PC-9 (cell line): ENCODE data around the gene SGPP1. TPM values are rescaled to one million over a fixed set of nuclear protein-coding genes. Genes with fewer than 3 reads are reported as not detected.
A peak's percentile ranks its signal among the peaks of the same experiment; 100 is the strongest.

Experiments used
- BruUV-seq: library from RNA; stranded (reverse); fragments of 400-500 nt; replicated peaks from 2 replicates; lab custom pipeline; 2021; lab: Mats Ljungman, UMichigan
- CTCF ChIA-PET: fragments of 300-600 bp; sonication (Branson Sonifier 250); formaldehyde crosslinking; loops from one replicate; lab custom pipeline; 2022; ENCODE audit warnings: antibody characterized with exemption; lab: Charles Lee
- POLR2A ChIA-PET: fragments of 300-600 bp; sonication (Branson Sonifier 250); formaldehyde crosslinking; loops from one replicate; lab custom pipeline; 2022; ENCODE audit warnings: antibody characterized with exemption; ENCODE audit not compliant: unreplicated experiment; lab: Charles Lee
- DNase-seq, 2 experiments: peaks; one replicate each; pipeline versions ENCODE4 v3.0.0 to v3.0.0-alpha.2; 2015 to 2022; ENCODE audit warnings: mixed read lengths in 1 of 2
- H2AFZ ChIP-seq: fragments of 200-600 bp; sonication (generic); 2 replicates; pipeline ENCODE4 v1.8.1; 2017; ENCODE audit warnings: antibody characterized with exemption
- H3F3A ChIP-seq: fragments of 200-600 bp; sonication (generic); 2 replicates; pipeline ENCODE4 v1.8.1; 2017; ENCODE audit warnings: antibody characterized with exemption, mild to moderate bottlenecking, low read depth; ENCODE audit not compliant: insufficient read depth
- H3K27ac ChIP-seq: fragments of 200-600 bp; sonication (generic); 2 replicates; pipeline ENCODE4 v1.6.1; 2016; ENCODE audit warnings: mixed run types
- H3K27me3 ChIP-seq: fragments of 200-600 bp; sonication (generic); 2 replicates; pipeline ENCODE4 v1.6.1; 2016; ENCODE audit warnings: low read depth, mixed run types; ENCODE audit not compliant: insufficient read depth
- H3K36me3 ChIP-seq: fragments of 200-600 bp; sonication (generic); 2 replicates; pipeline ENCODE4 v1.6.1; 2016; ENCODE audit warnings: low read depth, mixed run types
- H3K4me1 ChIP-seq: fragments of 200-600 bp; sonication (generic); replicated peaks from 2 replicates; pipeline ENCODE4 v1.6.1; 2016; ENCODE audit warnings: mixed run types; ENCODE audit not compliant: insufficient read depth
- H3K4me2 ChIP-seq: fragments of 200-600 bp; sonication (generic); 2 replicates; pipeline ENCODE4 v1.6.1; 2017; ENCODE audit warnings: mixed run types
- H3K4me3 ChIP-seq: fragments of 200-600 bp; sonication (generic); 2 replicates; pipeline ENCODE4 v1.6.1; 2016; ENCODE audit warnings: mixed run types
- H3K79me2 ChIP-seq: fragments of 200-600 bp; sonication (generic); 2 replicates; pipeline ENCODE4 v1.6.1; 2017; ENCODE audit warnings: low read depth, mixed run types
- H3K9me2 ChIP-seq: fragments of 200-600 bp; sonication (generic); 2 replicates; pipeline ENCODE4 v1.8.1; 2017; ENCODE audit warnings: mild to moderate bottlenecking; ENCODE audit not compliant: insufficient read depth
- H3K9me3 ChIP-seq: fragments of 200-600 bp; sonication (generic); 2 replicates; pipeline ENCODE4 v1.8.1; 2016; ENCODE audit warnings: low read depth; ENCODE audit not compliant: insufficient read depth
- H4K20me1 ChIP-seq: fragments of 200-600 bp; sonication (generic); 2 replicates; pipeline ENCODE4 v1.8.1; 2017; ENCODE audit not compliant: insufficient read depth
- EZH2 ChIP-seq: fragments of 200-600 bp; sonication (generic); IDR thresholded peaks from 2 replicates; pipeline ENCODE4 v1.8.0; 2017; ENCODE audit warnings: antibody characterized with exemption, low read depth
- intact Hi-C: fragments of 100-400 bp; cut with micrococcal nuclease; formaldehyde crosslinking; loops from one replicate; pipeline ENCODE4 v1.10.0; 2022; ENCODE audit not compliant: unreplicated experiment
- total RNA-seq: library from RNA; stranded (reverse); gene quantifications from 2 replicates; pipeline ENCODE4 v1.2.3, GENCODE V29; 2021
- TF ChIP-seq, protein P1 (sequence below): fragments of 200-600 bp; sonication (generic); conservative IDR thresholded peaks from 2 replicates; pipeline ENCODE4 v1.6.1; 2017; ENCODE audit warnings: mixed run types, antibody characterized with exemption, mild to moderate bottlenecking, moderate library complexity

SGPP1 gene
- total RNA-seq, 1 experiment from 2014 or later, result 26.7 TPM

DNA sequence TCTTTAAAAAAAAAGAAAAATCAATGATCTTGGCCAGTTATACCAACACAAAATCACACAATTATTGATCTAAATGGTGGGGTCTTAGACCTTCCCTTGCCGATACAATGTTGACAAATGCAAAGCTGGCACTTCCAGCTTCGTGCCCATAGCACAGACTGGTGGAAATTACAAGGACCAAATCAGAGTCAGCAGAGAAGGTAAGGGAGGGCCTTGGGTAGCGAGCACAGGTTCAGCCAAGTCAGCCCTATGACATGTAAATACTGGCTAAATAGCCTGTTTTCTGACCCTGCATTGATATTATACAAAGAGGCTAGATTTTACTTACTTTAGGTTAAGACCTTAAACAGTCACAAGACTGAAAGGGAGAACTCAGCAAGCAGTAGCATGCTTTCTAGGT lies 55.9 kb downstream of the SGPP1 start:
- no peak for DNase-seq
- Histone ChIP-seq H2AFZ (no peak overlapping the region), H3K9me2 (no peaks in the 10 kb centered on the region), H3K4me1 (peaks cover 4% of the 10 kb centered on the region; the same call in 1 of the 2 replicates), H3K27me3 (no peaks in the 10 kb centered on the region), H3F3A (peaks cover 8% of the 10 kb centered on the region; the same call in 1 of the 2 replicates), H3K4me3 (no peak overlapping the region), H3K4me2 (no peak overlapping the region), H3K9me3 (no peaks in the 10 kb centered on the region), H3K36me3 (no peaks in the 10 kb centered on the region; the same call in 1 of the 2 replicates), H3K27ac (no peak overlapping the region), H3K79me2 (no peaks in the 10 kb centered on the region), H4K20me1 (no peaks in the 10 kb centered on the region)
- no TSS peak for BruUV-seq
- intact Hi-C loops, result no loop called here
- no peak for TF ChIP-seq EZH2
- TF ChIP-seq, protein P1, sequence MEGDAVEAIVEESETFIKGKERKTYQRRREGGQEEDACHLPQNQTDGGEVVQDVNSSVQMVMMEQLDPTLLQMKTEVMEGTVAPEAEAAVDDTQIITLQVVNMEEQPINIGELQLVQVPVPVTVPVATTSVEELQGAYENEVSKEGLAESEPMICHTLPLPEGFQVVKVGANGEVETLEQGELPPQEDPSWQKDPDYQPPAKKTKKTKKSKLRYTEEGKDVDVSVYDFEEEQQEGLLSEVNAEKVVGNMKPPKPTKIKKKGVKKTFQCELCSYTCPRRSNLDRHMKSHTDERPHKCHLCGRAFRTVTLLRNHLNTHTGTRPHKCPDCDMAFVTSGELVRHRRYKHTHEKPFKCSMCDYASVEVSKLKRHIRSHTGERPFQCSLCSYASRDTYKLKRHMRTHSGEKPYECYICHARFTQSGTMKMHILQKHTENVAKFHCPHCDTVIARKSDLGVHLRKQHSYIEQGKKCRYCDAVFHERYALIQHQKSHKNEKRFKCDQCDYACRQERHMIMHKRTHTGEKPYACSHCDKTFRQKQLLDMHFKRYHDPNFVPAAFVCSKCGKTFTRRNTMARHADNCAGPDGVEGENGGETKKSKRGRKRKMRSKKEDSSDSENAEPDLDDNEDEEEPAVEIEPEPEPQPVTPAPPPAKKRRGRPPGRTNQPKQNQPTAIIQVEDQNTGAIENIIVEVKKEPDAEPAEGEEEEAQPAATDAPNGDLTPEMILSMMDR, result no peak
- ChIA-PET POLR2A (no interaction called here), CTCF (no interaction called here)

DNA sequence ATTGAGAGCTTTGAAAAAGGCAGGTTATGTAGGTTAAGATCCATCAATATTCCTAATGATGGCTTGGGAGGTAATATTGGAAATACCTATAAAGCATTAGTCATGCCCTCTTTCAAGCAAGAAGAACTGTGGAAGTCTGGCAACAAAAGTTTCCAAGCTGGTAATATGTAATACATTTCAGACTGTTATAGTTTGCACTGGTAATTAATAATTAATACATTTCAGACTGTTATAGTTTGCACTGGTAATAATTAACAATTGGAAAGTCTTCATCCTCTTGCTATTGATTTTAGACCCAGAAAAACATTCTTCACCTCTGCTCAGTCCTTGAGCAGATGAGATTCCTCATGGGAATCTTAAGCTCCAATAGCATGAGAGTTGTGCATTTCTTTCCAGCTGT lies 57.2 kb downstream of the SGPP1 start:
- Histone ChIP-seq H3K36me3 (no peaks in the 10 kb centered on the region), H3F3A (peaks cover 9% of the 10 kb centered on the region; the same call in 1 of the 2 replicates), H3K27me3 (no peaks in the 10 kb centered on the region), H2AFZ (no peak overlapping the region), H4K20me1 (no peaks in the 10 kb centered on the region), H3K4me1 (peaks cover 15% of the 10 kb centered on the region), H3K4me2 (no peak overlapping the region), H3K4me3 (no peak overlapping the region), H3K79me2 (no peaks in the 10 kb centered on the region), H3K9me3 (no peaks in the 10 kb centered on the region), H3K27ac (no peak overlapping the region), H3K9me2 (no peaks in the 10 kb centered on the region)
- POLR2A ChIA-PET, result no interaction called here
- no TSS peak for BruUV-seq
- CTCF ChIA-PET, result no interaction called here
- DNase-seq, result no peak
- intact Hi-C loops, result no loop called here
- TF ChIP-seq, protein P1, result no peak
- no peak for TF ChIP-seq EZH2

DNA sequence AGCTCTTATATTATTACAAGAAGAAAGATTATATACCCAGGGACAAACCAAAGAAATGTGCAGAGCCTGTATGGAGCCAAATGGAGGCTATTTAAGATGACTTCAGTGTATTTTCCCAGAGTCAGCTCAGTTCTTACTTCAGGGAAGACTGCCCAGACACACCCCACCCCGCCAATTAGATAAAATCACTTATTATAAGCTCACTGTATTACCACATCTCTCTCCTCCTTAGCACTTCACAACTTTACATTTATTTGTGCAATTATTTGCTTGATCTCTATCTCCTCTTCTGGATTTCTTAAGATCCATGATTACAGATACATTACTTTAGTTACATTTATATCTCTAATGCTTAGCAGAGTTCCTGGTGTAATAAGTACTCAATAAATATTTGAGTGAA lies 61.5 kb downstream of the SGPP1 start:
- BruUV-seq, result no TSS peak
- Histone ChIP-seq H3K9me3 (no peaks in the 10 kb centered on the region), H3K9me2 (no peaks in the 10 kb centered on the region), H3K4me1 (peaks cover 41% of the 10 kb centered on the region), H3F3A (peaks cover 31% of the 10 kb centered on the region), H3K27ac (no peak overlapping the region), H4K20me1 (no peaks in the 10 kb centered on the region), H2AFZ (no peak overlapping the region), H3K4me2 (no peak overlapping the region), H3K79me2 (no peaks in the 10 kb centered on the region), H3K27me3 (no peaks in the 10 kb centered on the region), H3K4me3 (no peak overlapping the region), H3K36me3 (no peaks in the 10 kb centered on the region)
- TF ChIP-seq EZH2, result no peak
- TF ChIP-seq, protein P1, result no peak
- CTCF ChIA-PET, result no interaction called here
- intact Hi-C loops, result no loop called here
- POLR2A ChIA-PET, result interaction anchor here (0.5 to 0.6 kb wide), 3 partner anchors 12 to 123 kb away, joined by 3 to 10 read pairs (median 6); partner anchors contain the start of genes PPP2R5E and WDR89
- peak in 1 of 2 experiments; percentile 78 for DNase-seq
